IMR-90 (cell line): Measurements from ENCODE around the gene MARK2. TPM values are rescaled to one million over a fixed set of nuclear protein-coding genes. Genes with fewer than 3 reads are reported as not detected.

Experiments
- ATAC-seq: fragments of 200-7000 bp; cut with Tn5 transposase; 2 replicates; pipeline ENCODE4 v1.9.1; 2020; ENCODE audit warnings: low read depth, mild to moderate bottlenecking, moderate library complexity
- BruUV-seq: library from RNA; stranded (reverse); fragments of 400-500 nt; replicated peaks from 2 replicates; lab custom pipeline; 2021; lab: Mats Ljungman, UMichigan
- CTCF ChIA-PET: fragments of 300-600 bp; formaldehyde crosslinking; extraction: SDS; loops from one replicate; lab custom pipeline; 2021; ENCODE audit warnings: antibody characterized with exemption; lab: Yijun Ruan, JAX
- POLR2A ChIA-PET: fragments of 300-600 bp; sonication (Branson Sonifier 250); formaldehyde crosslinking; loops from one replicate; lab custom pipeline; 2022; ENCODE audit warnings: antibody characterized with exemption; ENCODE audit not compliant: unreplicated experiment; lab: Charles Lee
- DNase-seq: peaks from one replicate; pipeline ENCODE4 v3.0.0; 2013
- H2AFZ ChIP-seq: replicated peaks from 2 replicates; pipeline ENCODE3; 2013; ENCODE audit warnings: low read length, mild to moderate bottlenecking; ENCODE audit not compliant: poor library complexity
- H2AK5ac ChIP-seq: 2 replicates; pipeline ENCODE4 v1.6.1; 2013; ENCODE audit warnings: low read depth, low read length, inconsistent platforms
- H2AK9ac ChIP-seq: replicated peaks from 2 replicates; pipeline ENCODE3; 2013; ENCODE audit warnings: mild to moderate bottlenecking, low read depth, low read length, moderate library complexity; ENCODE audit not compliant: poor library complexity
- H2BK120ac ChIP-seq: 2 replicates; pipeline ENCODE4 v1.6.1; 2013; ENCODE audit warnings: low read depth, low read length, inconsistent platforms
- H2BK15ac ChIP-seq: 3 replicates; pipeline ENCODE4 v1.6.1; 2013; ENCODE audit warnings: low read depth, low read length, inconsistent platforms
- H2BK20ac ChIP-seq: 2 replicates; pipeline ENCODE4 v1.6.1; 2013; ENCODE audit warnings: low read depth, mild to moderate bottlenecking, inconsistent platforms, low read length, moderate library complexity
- H2BK5ac ChIP-seq: 2 replicates; pipeline ENCODE4 v1.6.1; 2013; ENCODE audit warnings: mild to moderate bottlenecking, low read depth, low read length, inconsistent platforms; ENCODE audit not compliant: poor library complexity, severe bottlenecking
- H3K14ac ChIP-seq: replicated peaks from 2 replicates; pipeline ENCODE4 v1.6.1; 2013; ENCODE audit warnings: low read depth, low read length, inconsistent platforms
- H3K18ac ChIP-seq: 2 replicates; pipeline ENCODE4 v1.6.1; 2013; ENCODE audit warnings: low read depth, low read length, control low read depth
- H3K23ac ChIP-seq: 2 replicates; pipeline ENCODE4 v1.6.1; 2013; ENCODE audit warnings: low read depth, low read length, inconsistent platforms
- H3K27ac ChIP-seq: 2 replicates; pipeline ENCODE4 v1.5.1; 2013; ENCODE audit warnings: mild to moderate bottlenecking, control low read depth, low read length; ENCODE audit not compliant: insufficient read depth
- H3K27me3 ChIP-seq: 2 replicates; pipeline ENCODE4 v1.6.1; 2013; ENCODE audit warnings: low read length; ENCODE audit not compliant: control insufficient read depth, insufficient read depth
- H3K36me3 ChIP-seq: 2 replicates; pipeline ENCODE4 v1.6.1; 2013; ENCODE audit warnings: low read length, mixed read lengths; ENCODE audit not compliant: control insufficient read depth, insufficient read depth
- H3K4ac ChIP-seq: 2 replicates; pipeline ENCODE4 v1.6.1; 2013; ENCODE audit warnings: low read depth, low read length, inconsistent platforms
- H3K4me1 ChIP-seq: 2 replicates; pipeline ENCODE4 v1.6.1; 2013; ENCODE audit warnings: low read length, mixed read lengths; ENCODE audit not compliant: control insufficient read depth, insufficient read depth
- H3K4me2 ChIP-seq: 2 replicates; pipeline ENCODE4 v1.6.1; 2013; ENCODE audit warnings: low read depth, mild to moderate bottlenecking, control low read depth, low read length, moderate library complexity
- H3K4me3 ChIP-seq: 2 replicates; pipeline ENCODE4 v1.5.1; 2013; ENCODE audit warnings: low read depth, mild to moderate bottlenecking, control low read depth, low read length, moderate library complexity; ENCODE audit not compliant: insufficient read depth
- H3K56ac ChIP-seq: 2 replicates; pipeline ENCODE4 v1.6.1; 2013; ENCODE audit warnings: low read length, inconsistent platforms; ENCODE audit not compliant: insufficient read depth; ENCODE audit errors: extremely low read depth
- H3K79me1 ChIP-seq, 2 experiments: 2 replicates each; pipeline ENCODE4 v1.6.1; 2013; ENCODE audit warnings: low read length in 2 of 2, inconsistent platforms in 1 of 2, low read depth in 1 of 2
- H3K9ac ChIP-seq: 2 replicates; pipeline ENCODE4 v1.6.1; 2013; ENCODE audit warnings: low read depth, low read length, control low read depth
- H3K9me1 ChIP-seq: 2 replicates; pipeline ENCODE4 v1.6.1; 2013; ENCODE audit warnings: low read length, inconsistent platforms; ENCODE audit not compliant: insufficient read depth
- H3K9me3 ChIP-seq: 2 replicates; pipeline ENCODE4 v1.6.1; 2013; ENCODE audit warnings: low read length; ENCODE audit not compliant: control insufficient read depth, insufficient read depth
- H4K20me1 ChIP-seq: 2 replicates; pipeline ENCODE4 v1.6.1; 2013; ENCODE audit warnings: low read length, inconsistent platforms; ENCODE audit not compliant: insufficient read depth
- H4K5ac ChIP-seq: 2 replicates; pipeline ENCODE4 v1.6.1; 2013; ENCODE audit warnings: mild to moderate bottlenecking, low read depth, low read length, control low read depth
- H4K8ac ChIP-seq, 2 experiments: 2 replicates each; pipeline ENCODE4 v1.6.1; 2013; ENCODE audit warnings: low read depth in 2 of 2, low read length in 2 of 2, control low read depth in 1 of 2, inconsistent platforms in 1 of 2
- H4K91ac ChIP-seq: 2 replicates; pipeline ENCODE4 v1.6.1; 2013; ENCODE audit warnings: low read depth, low read length, inconsistent platforms; ENCODE audit not compliant: insufficient read depth
- BHLHE40 ChIP-seq: fragments of 150-350 bp; IDR thresholded peaks from 2 replicates; pipeline ENCODE4 v1.6.1; 2016; ENCODE audit warnings: mild to moderate bottlenecking, low read depth, low read length
- CEBPB ChIP-seq: IDR thresholded peaks from 2 replicates; pipeline ENCODE4 v1.6.1; 2012; ENCODE audit warnings: low read depth, low read length, improper control_type of control experiment
- MAFK ChIP-seq: IDR thresholded peaks from 2 replicates; pipeline ENCODE4 v1.6.1; 2012; ENCODE audit warnings: low read depth, low read length, improper control_type of control experiment
- MAZ ChIP-seq: IDR thresholded peaks from 2 replicates; pipeline ENCODE4 v1.6.1; 2012; ENCODE audit warnings: low read depth, mild to moderate bottlenecking, low read length, improper control_type of control experiment, moderate library complexity, borderline replicate concordance
- MXI1 ChIP-seq: IDR thresholded peaks from 2 replicates; pipeline ENCODE4 v1.6.1; 2012; ENCODE audit warnings: low read depth, mild to moderate bottlenecking, low read length, moderate library complexity, borderline replicate concordance
- NFE2L2 ChIP-seq: fragments of 150-350 bp; IDR thresholded peaks from 2 replicates; pipeline ENCODE4 v1.6.1; 2016; ENCODE audit warnings: low read depth, mild to moderate bottlenecking, low read length
- RFX5 ChIP-seq: IDR thresholded peaks from 2 replicates; pipeline ENCODE4 v1.8.0; 2012; ENCODE audit warnings: low read depth, mild to moderate bottlenecking, low read length, moderate library complexity
- SMC3 ChIP-seq: fragments of 150-350 bp; IDR thresholded peaks from 2 replicates; pipeline ENCODE4 v1.6.1; 2016; ENCODE audit warnings: low read depth, mild to moderate bottlenecking, antibody characterized with exemption, low read length, moderate library complexity
- WGBS, 2 experiments: methylation state at CpG; one replicate each; pipeline versions ENCODE4 v1.1.5 to v1.1.7; 2013; ENCODE audit warnings: missing lambda C conversion rate in 2 of 2; ENCODE audit not compliant: insufficient read length in 1 of 2; ENCODE audit errors: extremely low coverage in 2 of 2; 5-methylcytosine and 5-hydroxymethylcytosine counted together
- dilution Hi-C: fragments of 300-500 bp; cut with HindIII; formaldehyde crosslinking; loops from one replicate; pipeline ENCODE4 v1.14.3; 2018; ENCODE audit warnings: low sequenced_read_pairs; ENCODE audit not compliant: unreplicated experiment
- in situ Hi-C: fragments of 300-500 bp; cut with MboI; formaldehyde crosslinking; loops from 3 replicates; pipeline ENCODE4 v1.14.3; 2019; ENCODE audit warnings: low sequenced_read_pairs, inconsistent platforms, mixed read lengths
- intact Hi-C: fragments of 100-400 bp; cut with micrococcal nuclease; formaldehyde crosslinking; loops from 2 replicates; pipeline ENCODE4 v1.10.0; 2022
- polyA plus RNA-seq, 3 experiments: library from polyadenylated mRNA; depleted of rRNA; stranded (reverse); fragments of >200 nt; gene quantifications; 2 replicates each; pipeline ENCODE4 v1.2.3, GENCODE V29; 2012; ENCODE audit warnings: low replicate concordance in 1 of 3
- total RNA-seq: library from RNA; depleted of rRNA; stranded (reverse); fragments of >200 nt; gene quantifications from 2 replicates; pipeline ENCODE4 v1.2.3, GENCODE V29; 2012
- TF ChIP-seq, protein P1 (sequence below): conservative IDR thresholded peaks from 2 replicates; pipeline ENCODE4 v1.5.1; 2012; ENCODE audit warnings: mild to moderate bottlenecking, low read depth, low read length, improper control_type of control experiment
- TF ChIP-seq, protein P2 (sequence below): fragments of 150-350 bp; IDR thresholded peaks from 2 replicates; pipeline ENCODE4 v1.6.1; 2017; ENCODE audit warnings: mild to moderate bottlenecking, antibody characterized with exemption, low read length, low read depth

Gene MARK2
- total and polyA plus RNA-seq, 2 of the 4 experiments (the other 2 are of a cell fraction) = 6.6 to 17.3 TPM

DNA sequence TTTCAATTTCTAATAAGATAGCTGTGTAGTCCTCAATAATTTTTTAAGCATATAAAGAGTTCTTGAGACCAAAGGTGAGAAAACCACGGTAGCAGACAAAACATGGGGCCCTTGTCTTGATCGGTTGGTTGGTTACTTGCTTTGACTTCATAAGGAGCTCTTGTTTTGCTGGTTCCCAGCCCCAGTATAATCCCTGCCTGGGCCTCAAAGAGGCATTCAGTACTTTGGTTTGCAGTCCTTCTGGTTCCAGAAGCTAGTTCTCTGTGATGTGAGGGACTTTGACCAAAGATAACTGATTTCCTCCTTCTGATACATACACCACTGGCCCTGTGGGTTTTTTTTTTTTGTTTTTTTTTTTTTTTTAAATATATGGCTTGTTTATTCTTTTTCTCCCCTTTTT lies 17.1 kb downstream of the MARK2 start:
- WGBS, 2 experiments = no CpG with 5 or more reads among the region's 2 CpGs
- POLR2A ChIA-PET = no interaction called here
- no TSS peak for BruUV-seq

More for the DNA sequence above, 17.1 kb downstream of the MARK2 start:
- Histone ChIP-seq H3K9me1 (peaks cover 7% of the 10 kb centered on the region), H4K91ac (no peak overlapping the region), H3K9me3 (no peaks in the 10 kb centered on the region), H3K27ac (no peak overlapping the region), H3K14ac (no peak overlapping the region), H4K8ac (no peak overlapping the region), H3K9ac (no peak overlapping the region), H3K36me3 (peaks cover 5% of the 10 kb centered on the region; the same call in 1 of the 2 replicates), H3K4ac (no peak overlapping the region), H4K5ac (no peak overlapping the region), H3K56ac (no peak overlapping the region), H3K79me1 (peaks cover 31 to 71% of the 10 kb centered on the region in 2 experiments), H3K4me2 (no peak overlapping the region), H2BK5ac (no peak overlapping the region), H3K4me1 (peaks cover 3% of the 10 kb centered on the region; the same call in 1 of the 2 replicates), H2AK5ac (no peak overlapping the region), H2BK15ac (no peak overlapping the region), H3K18ac (no peak overlapping the region), H3K23ac (no peak overlapping the region), H3K4me3 (no peak overlapping the region), H2BK120ac (no peak overlapping the region), H3K27me3 (no peaks in the 10 kb centered on the region), H2BK20ac (no peak overlapping the region), H2AFZ (no peak overlapping the region), H4K20me1 (peaks cover 37% of the 10 kb centered on the region), H2AK9ac (no peak overlapping the region)
- no peak for TF ChIP-seq MAFK
- TF ChIP-seq, protein P1, sequence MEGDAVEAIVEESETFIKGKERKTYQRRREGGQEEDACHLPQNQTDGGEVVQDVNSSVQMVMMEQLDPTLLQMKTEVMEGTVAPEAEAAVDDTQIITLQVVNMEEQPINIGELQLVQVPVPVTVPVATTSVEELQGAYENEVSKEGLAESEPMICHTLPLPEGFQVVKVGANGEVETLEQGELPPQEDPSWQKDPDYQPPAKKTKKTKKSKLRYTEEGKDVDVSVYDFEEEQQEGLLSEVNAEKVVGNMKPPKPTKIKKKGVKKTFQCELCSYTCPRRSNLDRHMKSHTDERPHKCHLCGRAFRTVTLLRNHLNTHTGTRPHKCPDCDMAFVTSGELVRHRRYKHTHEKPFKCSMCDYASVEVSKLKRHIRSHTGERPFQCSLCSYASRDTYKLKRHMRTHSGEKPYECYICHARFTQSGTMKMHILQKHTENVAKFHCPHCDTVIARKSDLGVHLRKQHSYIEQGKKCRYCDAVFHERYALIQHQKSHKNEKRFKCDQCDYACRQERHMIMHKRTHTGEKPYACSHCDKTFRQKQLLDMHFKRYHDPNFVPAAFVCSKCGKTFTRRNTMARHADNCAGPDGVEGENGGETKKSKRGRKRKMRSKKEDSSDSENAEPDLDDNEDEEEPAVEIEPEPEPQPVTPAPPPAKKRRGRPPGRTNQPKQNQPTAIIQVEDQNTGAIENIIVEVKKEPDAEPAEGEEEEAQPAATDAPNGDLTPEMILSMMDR = no peak
- no peak for TF ChIP-seq CEBPB
- no peak for TF ChIP-seq MAZ
- TF ChIP-seq, protein P2, sequence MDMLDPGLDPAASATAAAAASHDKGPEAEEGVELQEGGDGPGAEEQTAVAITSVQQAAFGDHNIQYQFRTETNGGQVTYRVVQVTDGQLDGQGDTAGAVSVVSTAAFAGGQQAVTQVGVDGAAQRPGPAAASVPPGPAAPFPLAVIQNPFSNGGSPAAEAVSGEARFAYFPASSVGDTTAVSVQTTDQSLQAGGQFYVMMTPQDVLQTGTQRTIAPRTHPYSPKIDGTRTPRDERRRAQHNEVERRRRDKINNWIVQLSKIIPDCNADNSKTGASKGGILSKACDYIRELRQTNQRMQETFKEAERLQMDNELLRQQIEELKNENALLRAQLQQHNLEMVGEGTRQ = no peak
- TF ChIP-seq RFX5 = no peak
- no peak for TF ChIP-seq MXI1
- TF ChIP-seq BHLHE40 = no peak
- no peak for TF ChIP-seq SMC3
- no peak for TF ChIP-seq NFE2L2
- intact Hi-C loops (no loop called here), dilution Hi-C loops (no loop called here), in situ Hi-C loops (no loop called here)
- CTCF ChIA-PET = interaction anchor here (1.6 kb wide), 1 partner anchor 17 kb away, joined by 5 read pairs; no protein-coding TSS in a partner anchor
- ATAC-seq (no peak), DNase-seq (no peak)
